Endometrial microvascular endothelial cells (primary cell): ENCODE data around the gene CEP295NL. TPM values are rescaled to one million over a fixed set of nuclear protein-coding genes. Genes with fewer than 3 reads are reported as not detected.
"Not testable (repeated sequence)": the region's sequence is repeated elsewhere in the genome, so short reads cannot be mapped to it uniquely, and the experiment has no call there.

Experiments used
- in situ Hi-C: cut with HindIII; loops from 2 replicates; pipeline ENCODE4 v1.10.0; 2017; ENCODE audit warnings: low sequenced_read_pairs, low pct_unique_long_range_greater_than_20kb; ENCODE audit errors: inconsistent ontology term
- total RNA-seq: library from RNA; depleted of rRNA; stranded (reverse); fragments of >200 nt; gene quantifications from one replicate; pipeline ENCODE4 v1.2.3, GENCODE V29; 2015; ENCODE audit errors: inconsistent ontology term

Gene CEP295NL
- 0.19 TPM for total RNA-seq

GRCh38 chr17:78903101-78903779, at the start of gene CEP295NL:
Gene CEP295NL, minus strand, starts transcription at chr17:78903201. Its CDS starts 1,373 bp downstream, at chr17:78901828.
- in situ Hi-C loops = no loop called here

- in situ Hi-C loops = no loop called here
Observed at GRCh38 chr17:78952706-78953105, 49.7 kb upstream of the CEP295NL start.

- in situ Hi-C loops = no loop called here
Observed at GRCh38 chr17:78951967-78952551, 49.1 kb upstream of the CEP295NL start.

DNA sequence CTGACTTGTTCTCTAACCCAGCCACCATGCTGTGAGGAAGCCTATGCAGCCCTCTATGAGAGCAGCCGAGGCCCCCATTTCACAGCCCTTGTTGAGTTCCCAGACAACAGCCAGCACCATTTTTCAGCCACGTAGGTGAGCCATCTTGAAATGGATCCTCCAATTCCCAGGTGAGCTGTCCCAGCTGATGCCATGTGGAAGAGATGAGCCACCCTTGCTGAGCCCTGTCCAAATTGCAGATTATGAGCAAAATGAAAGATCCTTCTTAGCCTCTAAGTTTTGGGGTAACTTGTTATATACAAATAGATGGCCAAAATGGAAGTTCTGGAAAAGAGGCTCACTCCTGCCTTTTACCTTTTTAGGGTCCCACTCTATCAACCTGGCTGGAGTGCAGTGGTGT, 47.9 kb upstream of the CEP295NL start:
- in situ Hi-C loops = no loop called here

- in situ Hi-C loops = no loop called here
Observed at GRCh38 chr17:78947235-78948149, 44.5 kb upstream of the CEP295NL start.

- in situ Hi-C loops = no loop called here
Observed at GRCh38 chr17:78946631-78947030, 43.6 kb upstream of the CEP295NL start.

- in situ Hi-C loops = no loop called here
Observed at GRCh38 chr17:78946131-78946530, 43.1 kb upstream of the CEP295NL start.

DNA sequence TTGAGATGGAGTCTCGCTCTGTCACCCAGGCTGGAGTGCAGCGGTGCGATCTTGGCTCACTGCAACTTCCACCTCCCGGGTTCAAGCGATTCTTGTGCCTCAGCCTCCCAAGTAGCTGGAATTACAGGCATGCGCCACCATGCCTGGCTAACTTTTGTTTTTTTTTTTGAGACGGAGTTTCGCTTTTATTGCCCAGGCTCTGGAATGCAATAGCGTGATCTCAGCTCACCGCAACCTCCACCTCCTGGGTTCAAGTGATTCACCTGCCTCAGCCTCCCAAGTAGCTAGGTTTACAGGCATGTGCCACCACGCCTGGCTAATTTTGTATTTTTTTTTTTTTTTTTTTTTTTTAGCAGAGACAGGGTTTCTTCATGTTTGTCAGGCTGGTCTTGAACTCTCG, 42.5 kb upstream of the CEP295NL start:
- in situ Hi-C loops = not testable (repeated sequence)

DNA sequence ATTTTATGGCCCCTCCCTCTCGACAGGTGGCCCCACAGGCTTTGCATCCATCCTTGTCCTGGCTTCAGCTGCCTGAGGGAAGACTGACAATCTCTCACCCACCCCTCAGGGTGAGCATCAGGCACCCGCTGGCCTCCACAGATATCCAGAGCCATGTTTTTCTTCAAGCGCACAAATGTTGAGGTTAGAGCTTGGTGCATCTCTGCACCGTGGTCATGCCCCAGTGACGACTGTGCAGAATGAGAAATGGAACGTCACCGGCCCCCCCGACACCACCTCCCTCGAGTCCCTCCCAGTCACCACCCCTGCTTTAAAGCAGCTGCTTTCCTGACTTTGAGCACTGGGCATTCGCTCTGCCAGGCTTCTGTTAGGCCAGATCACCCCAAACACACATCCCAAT, 42.0 kb upstream of the CEP295NL start:
- in situ Hi-C loops = no loop called here

DNA sequence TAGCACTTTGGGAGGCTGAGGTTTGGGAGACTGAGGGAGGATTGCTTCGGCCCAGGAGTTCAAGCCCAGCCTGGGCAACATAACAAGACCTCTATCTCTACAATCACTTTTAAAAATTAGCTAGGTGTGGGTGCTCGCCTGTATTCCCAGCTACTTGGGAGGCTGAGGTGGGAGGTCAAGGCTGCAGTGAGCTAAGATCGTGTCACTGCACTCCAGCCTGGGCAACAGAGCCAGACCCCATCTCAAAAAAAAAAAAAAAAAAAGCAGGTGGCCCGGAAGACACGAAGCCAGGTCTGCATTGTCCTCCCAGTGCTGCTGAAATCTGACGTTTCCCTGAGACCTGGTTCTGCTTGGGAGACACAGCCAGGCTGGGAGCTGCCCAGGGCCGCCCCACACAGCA, 41.0 kb upstream of the CEP295NL start:
- in situ Hi-C loops = no loop called here

GRCh38 chr17:78940708-78941107, 37.7 kb upstream of the CEP295NL start:
- in situ Hi-C loops = no loop called here

DNA sequence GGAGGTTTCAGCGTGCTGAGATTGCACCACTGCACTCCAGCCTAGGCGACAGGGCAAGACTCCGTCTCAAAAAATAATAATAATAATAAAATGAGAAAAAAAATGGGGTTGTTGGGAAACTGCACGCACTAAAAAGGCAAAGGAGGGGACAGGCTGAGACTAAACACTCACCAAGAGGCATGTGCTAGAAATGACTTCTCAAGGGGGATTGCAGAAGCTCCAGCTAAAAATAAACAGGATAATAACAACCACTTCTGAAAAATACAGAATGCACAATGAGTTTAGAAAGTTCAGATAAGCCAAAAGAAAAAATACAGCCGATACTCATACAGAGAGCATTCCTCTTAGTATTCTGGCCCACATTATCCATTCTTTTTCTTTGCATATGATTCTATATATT, 37.3 kb upstream of the CEP295NL start:
- in situ Hi-C loops = no loop called here

DNA sequence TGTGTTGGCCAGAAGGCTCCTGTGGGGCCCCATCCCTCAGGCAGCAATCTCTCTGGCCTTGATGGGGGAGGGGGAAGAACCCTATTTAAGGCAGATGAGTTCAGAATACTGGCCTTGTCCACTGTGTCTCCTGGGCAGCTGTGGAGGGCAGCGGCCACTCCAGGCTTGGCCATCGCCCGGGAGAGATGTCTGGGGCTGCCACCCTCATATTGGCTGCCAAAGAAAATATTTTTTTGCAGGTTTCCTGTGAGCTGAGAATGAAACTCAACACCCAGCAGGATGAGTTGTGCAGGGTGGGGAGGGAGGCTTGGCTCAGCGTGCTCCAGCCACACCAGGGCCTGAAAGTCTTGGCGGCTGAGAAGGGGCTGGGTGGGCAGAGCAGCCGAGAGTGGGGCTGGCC, 36.6 kb upstream of the CEP295NL start:
- in situ Hi-C loops = no loop called here

DNA sequence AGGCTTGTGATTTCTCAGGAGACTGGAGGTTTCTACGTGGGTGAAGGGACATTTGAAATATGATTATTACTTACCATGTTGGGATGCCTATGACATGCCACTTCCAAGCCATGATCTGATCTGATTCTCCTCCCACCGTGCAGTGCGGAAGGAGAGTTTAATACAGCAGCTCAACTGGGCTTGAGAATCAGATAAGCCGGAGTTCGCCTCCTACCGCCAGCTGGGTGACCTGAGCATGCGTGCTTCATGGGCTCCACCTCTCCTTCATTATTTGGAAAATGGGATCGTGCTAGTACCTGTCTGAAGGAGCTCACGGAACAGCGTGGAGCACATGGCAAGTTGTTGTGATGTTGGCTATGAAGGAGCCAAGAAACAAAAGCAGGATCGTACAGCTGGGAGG, 34.6 kb upstream of the CEP295NL start:
- in situ Hi-C loops = no loop called here

GRCh38 chr17:78935419-78936323, 32.7 kb upstream of the CEP295NL start:
- in situ Hi-C loops = no loop called here

GRCh38 chr17:78934681-78935418, 31.8 kb upstream of the CEP295NL start:
- in situ Hi-C loops = no loop called here

GRCh38 chr17:78933959-78934568, 31.1 kb upstream of the CEP295NL start:
- in situ Hi-C loops = no loop called here
